Heart left ventricle (tissue), 16 donors: ENCODE data around the gene SYP. TPM values are rescaled to one million over a fixed set of nuclear protein-coding genes. Genes with fewer than 3 reads are reported as not detected.

Experiments used
- ATAC-seq, 4 donors: fragments of 200-7000 bp; cut with Tn5 transposase; one replicate each; pipeline ENCODE4 v1.9.1; 2020 to 2022; ENCODE audit warnings: moderate library complexity in 4 of 4, mild to moderate bottlenecking in 3 of 4, moderate number of reproducible peaks in 1 of 4
- DNase-seq, 5 donors: peaks; one replicate each; pipeline ENCODE4 v3.0.0-alpha.2; 2020
- H3K27ac ChIP-seq, 12 donors: fragments of 200-600 bp; sonication (generic) in 4 of 12; one replicate each; pipeline versions ENCODE4 v1.5.0 to v1.8.0; 2016 to 2022; ENCODE audit warnings: mild to moderate bottlenecking in 2 of 12
- H3K27me3 ChIP-seq, 9 donors: fragments of 200-600 bp; sonication (generic) in 2 of 9; one replicate each; pipeline versions ENCODE4 v1.5.1 to v1.8.0; 2016 to 2022; ENCODE audit warnings: mild to moderate bottlenecking in 3 of 9
- H3K36me3 ChIP-seq, 9 donors: fragments of 200-600 bp; sonication (generic) in 2 of 9; one replicate each; pipeline versions ENCODE4 v1.5.0 to v1.8.0; 2018 to 2022; ENCODE audit warnings: mild to moderate bottlenecking in 2 of 9
- H3K4me1 ChIP-seq, 12 donors: fragments of 200-600 bp; sonication (generic) in 4 of 12; one replicate each; pipeline versions ENCODE4 v1.5.0 to v1.8.0; 2016 to 2022; ENCODE audit warnings: mild to moderate bottlenecking in 3 of 12
- H3K4me3 ChIP-seq, 12 donors: fragments of 200-600 bp; sonication (generic) in 4 of 12; one replicate each; pipeline versions ENCODE4 v1.5.0 to v1.8.0; 2017 to 2022; ENCODE audit warnings: mild to moderate bottlenecking in 9 of 12, moderate library complexity in 4 of 12
- H3K9me3 ChIP-seq, 12 donors: fragments of 200-600 bp; sonication (generic) in 4 of 12; one replicate each; pipeline versions ENCODE4 v1.5.0 to v1.8.0; 2016 to 2022; ENCODE audit warnings: mild to moderate bottlenecking in 1 of 12
- CTCF ChIP-seq, 12 donors: fragments of 200-600 bp; sonication (generic) in 4 of 12; IDR thresholded peaks; one replicate each; pipeline versions ENCODE4 v1.5.0 to v1.8.0; 2018 to 2022; ENCODE audit warnings: antibody characterized with exemption in 12 of 12, mild to moderate bottlenecking in 5 of 12
- POLR2A ChIP-seq, 2 donors: fragments of 450-650 bp; IDR thresholded peaks; one replicate each; pipeline ENCODE4 v1.6.1; 2017; ENCODE audit warnings: antibody characterized with exemption in 2 of 2, mild to moderate bottlenecking in 2 of 2, moderate library complexity in 2 of 2
- WGBS, 4 donors: extraction: QIAGEN DNeasy Blood & Tissue Kit in 2 of 4; methylation state at CpG; one replicate each; pipeline versions ENCODE4 v1.1.5 to v1.1.7; 2013 to 2018; 5-methylcytosine and 5-hydroxymethylcytosine counted together
- intact Hi-C, 10 donors: fragments of 100-400 bp; cut with DNase I; formaldehyde crosslinking; loops; one replicate each; pipeline versions ENCODE4 v1.11.1 to v1.14.2; 2022
- polyA plus RNA-seq, 2 donors: library from polyadenylated mRNA; stranded (reverse); fragments of 200-250 nt; gene quantifications; one replicate each; pipeline ENCODE4 v1.2.3, GENCODE V29; 2013
- total RNA-seq, 9 donors: library from RNA; depleted of rRNA in 2 of 9; stranded (reverse); fragments of >200 nt in 2 of 9; fragmentation: NEBNext Ultra II Directional in 3 of 9; extraction: Animal tissue kit (Norgen Biotek cat#: 25700) in 3 of 9; gene quantifications; one replicate each; pipeline versions ENCODE4 v1.1.0 to v1.2.4, GENCODE V29; 2016 to 2023
- donor health status: ischemic (EF 13 %, LVEDD 7.1; RV severe dilation, severe dysfunction).
- donor health status: healthy with polysubstance abuse.
- donor health status: DM: no; HTN: yes; CAD: no.
- donor health status: DM: no; HTN: no; CAD: no.
- donor health status: ischemic (EF 25% LVEDD 6.9; RV normal size, moderate dysfunction).
- donor health status: ischemic (EF 25% LVEDD 5.7; RV mildly dilated, moderate dysfunction).
- donor health status: healthy.
- donor health status: DM: yes; HTN: yes; CAD: no.
- donor health status: ischemic (EF 35%, LVEDD 5.7; RV mildly dilated, moderate dysfunction).
- donor health status: nonischemic (EF 11% LVEDD 7.7; RV severe dilation, severe dysfunction).
- donor health status: DM: yes; HTN: yes; CAD: no.
- donor health status: PGD.
- donor health status: ischemic (EF 29% LVEDD 5.4; RV normal size, mild dysfunction).
- donor health status: nonischemic (EF 23%, LVEDD 6.1; RV moderate dilation, normal function).

Gene SYP
- total and polyA plus RNA-seq, 11 donors, result 0.49 to 3.7 (median 1.3) TPM

GRCh38 chrX:49177338-49177833, 22.6 kb downstream of the SYP start:
- intact Hi-C loops, result no loop called here
- Histone ChIP-seq H3K4me3 (no peak overlapping the region), H3K27ac (peak overlapping the region in 7 of 12 donors; percentile 13 to 70 (median 42)), H3K27me3 (no peaks in the 10 kb centered on the region), H3K9me3 (no peaks in the 10 kb centered on the region), H3K4me1 (peaks cover 0 to 14% (median 0%) of the 10 kb centered on the region in 12 donors), H3K36me3 (peaks cover 0 to 35% (median 17%) of the 10 kb centered on the region in 9 donors)
- TF ChIP-seq CTCF (IDR thresholded peaks at IDR 0.05) (peak in 1 of 12 donors; percentile 9), POLR2A (IDR thresholded peaks at IDR 0.05) (no peak)
- ATAC-seq, result peak in 3 of 4 donors; percentile 31 to 52 (median 39)
- no peak for DNase-seq
- 74 to 84% (median 79%) methylated on average over 4 of the region's 4 CpGs for WGBS, 4 donors

- ATAC-seq (peak in 2 of 4 donors; percentile 12 to 19), DNase-seq (no peak)
- TF ChIP-seq POLR2A (IDR thresholded peaks at IDR 0.05) (no peak), CTCF (IDR thresholded peaks at IDR 0.05) (no peak)
- Histone ChIP-seq H3K36me3 (peaks cover 0 to 31% (median 12%) of the 10 kb centered on the region in 9 donors), H3K9me3 (no peaks in the 10 kb centered on the region), H3K4me1 (peaks cover 0 to 14% (median 0%) of the 10 kb centered on the region in 12 donors), H3K4me3 (no peak overlapping the region), H3K27me3 (no peaks in the 10 kb centered on the region), H3K27ac (peak overlapping the region in 7 of 12 donors; percentile 13 to 70 (median 42))
- intact Hi-C loops, result no loop called here
- 58 to 72% (median 69%) methylated on average over 20 to 27 of the region's 27 CpGs for WGBS, 4 donors
Observed at GRCh38 chrX:49176421-49177326, 23.3 kb downstream of the SYP start.

GRCh38 chrX:49175435-49176274, 24.3 kb downstream of the SYP start:
- no peak overlapping the region for H3K4me3 ChIP-seq
- no peak for DNase-seq
- no peak for ATAC-seq
- H3K27me3 ChIP-seq, result no peaks in the 10 kb centered on the region
- intact Hi-C loops, result no loop called here
- H3K27ac ChIP-seq, result peak overlapping the region in 1 of 12 donors; percentile 5
- TF ChIP-seq CTCF (IDR thresholded peaks at IDR 0.05) (no peak), POLR2A (IDR thresholded peaks at IDR 0.05) (no peak)
- 87 to 92% (median 89%) methylated on average over 42 to 43 of the region's 43 CpGs for WGBS, 4 donors
- peaks cover 0 to 31% (median 8%) of the 10 kb centered on the region in 9 donors for H3K36me3 ChIP-seq
- peaks cover 0 to 4% (median 0%) of the 10 kb centered on the region in 12 donors for H3K9me3 ChIP-seq
- peaks cover 0 to 14% (median 0%) of the 10 kb centered on the region in 12 donors for H3K4me1 ChIP-seq
